ENCODE results near the gene PUS10.
"Not testable (repeated sequence)": the region's sequence is repeated elsewhere in the genome, so short reads cannot be mapped to it uniquely, and the experiment has no call there.

The PUS10 gene

DNA sequence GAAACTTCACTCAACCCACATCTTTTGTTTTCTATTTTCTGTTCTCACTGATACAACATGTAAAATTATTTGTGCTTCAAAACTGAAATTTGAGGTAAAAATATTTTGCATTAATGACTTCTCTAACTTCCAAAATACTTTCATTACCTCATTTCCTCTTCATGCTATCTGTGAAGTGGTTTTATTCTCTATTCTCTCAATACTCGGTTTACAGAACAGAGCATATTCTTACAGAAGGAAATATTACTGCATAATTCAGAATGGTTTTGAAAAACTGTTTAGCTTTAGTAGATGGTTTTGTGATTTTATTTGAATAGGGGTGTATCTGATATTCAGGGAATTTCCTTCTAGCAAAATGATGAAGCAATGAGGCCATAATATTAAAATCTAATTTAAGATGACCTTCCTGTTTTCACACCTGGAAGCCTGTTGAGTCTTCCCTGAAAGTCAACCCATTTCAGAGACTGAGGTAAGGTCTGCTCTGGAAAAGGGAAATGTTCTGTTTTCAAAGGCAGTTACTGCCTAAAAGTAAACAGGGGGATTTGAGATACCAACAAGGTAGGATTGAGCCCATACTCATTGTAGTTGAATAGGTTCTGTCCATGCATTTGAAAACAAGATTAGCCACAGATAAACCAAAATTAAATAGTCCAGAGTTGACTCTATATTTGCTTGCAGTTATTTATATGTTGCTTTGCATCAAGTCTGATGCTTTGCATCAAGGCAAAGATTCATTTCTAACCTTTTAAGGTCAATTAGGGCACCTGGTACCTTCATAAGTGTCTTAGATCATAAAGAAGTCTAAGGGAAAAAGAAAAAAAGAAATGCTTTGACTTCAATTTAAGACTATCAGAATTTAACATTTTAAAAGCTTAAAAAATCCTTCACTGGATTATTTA, 51.3 kb downstream of the PUS10 start:
- no peak for DNase-seq

DNA sequence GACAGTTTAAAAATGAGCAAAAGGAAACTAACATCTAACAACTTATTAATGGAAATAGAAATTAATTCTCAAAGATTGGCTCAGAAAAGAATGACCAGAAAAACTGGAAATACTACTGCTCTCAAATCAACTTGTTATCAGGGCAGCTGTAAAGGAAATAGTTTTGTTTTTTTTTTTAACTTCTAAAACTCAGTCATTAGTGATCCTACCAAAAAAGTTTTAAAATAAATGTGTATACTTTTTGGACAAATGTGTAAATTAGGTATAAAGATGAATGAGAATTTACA, 52.6 kb downstream of the PUS10 start:
- no peak for DNase-seq

DNA sequence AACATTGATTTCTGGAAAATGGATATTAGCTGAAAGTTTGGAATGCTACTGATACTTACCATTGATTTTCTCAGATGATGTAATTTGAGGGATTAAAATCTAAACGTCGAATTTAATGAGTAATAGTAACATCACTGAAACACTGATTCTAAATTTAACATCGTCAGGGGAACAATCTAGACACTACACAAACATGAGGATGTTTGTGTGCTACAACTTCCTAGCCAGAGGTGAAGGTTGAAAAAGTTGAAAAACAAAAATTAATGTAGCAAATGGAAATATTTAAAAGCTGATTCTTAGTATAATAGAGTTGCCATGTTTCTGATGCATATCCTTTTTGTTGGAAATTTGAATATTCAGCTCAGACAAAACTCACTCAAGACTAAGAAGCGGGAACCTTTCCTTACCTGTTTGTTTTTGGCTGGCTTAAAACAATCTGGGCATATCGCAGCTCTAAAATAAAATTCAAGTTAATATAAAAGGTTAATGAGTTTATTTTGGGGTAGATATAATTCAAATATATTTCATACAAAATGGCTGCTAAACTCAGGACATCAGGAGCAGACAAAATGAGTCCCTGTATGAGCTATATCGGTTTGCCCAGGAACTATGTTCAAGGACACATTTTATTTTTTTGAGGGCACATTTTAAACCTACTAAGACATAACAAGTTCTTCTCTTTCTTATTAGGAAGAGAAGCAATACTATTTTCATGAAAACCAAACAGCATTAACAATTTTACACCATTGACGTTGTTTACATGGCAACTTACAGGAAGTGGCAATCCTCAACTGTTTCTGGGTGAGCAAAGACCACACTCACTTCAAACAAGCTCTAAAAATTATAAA, 53.2 kb downstream of the PUS10 start:
- no peak for DNase-seq

DNA sequence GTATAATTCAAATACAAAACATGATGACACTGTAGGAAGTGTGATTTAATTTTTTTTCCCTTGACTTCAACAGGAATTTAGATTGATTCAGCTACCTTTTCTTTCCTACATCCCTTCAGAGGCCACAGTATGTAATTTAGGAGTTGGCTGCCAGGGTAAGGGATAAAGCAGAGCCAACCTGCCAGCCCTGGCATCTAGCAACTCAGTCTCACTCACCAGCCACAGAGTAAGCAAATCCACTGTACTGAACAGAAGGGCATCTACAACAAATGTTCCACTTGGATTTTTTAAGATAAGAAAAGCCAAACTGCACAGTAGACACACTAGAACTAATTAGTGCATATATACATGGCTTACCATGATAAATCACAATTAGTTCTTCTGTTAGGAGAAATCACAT, 54.9 kb downstream of the PUS10 start:
- DNase-seq, result no peak

DNA sequence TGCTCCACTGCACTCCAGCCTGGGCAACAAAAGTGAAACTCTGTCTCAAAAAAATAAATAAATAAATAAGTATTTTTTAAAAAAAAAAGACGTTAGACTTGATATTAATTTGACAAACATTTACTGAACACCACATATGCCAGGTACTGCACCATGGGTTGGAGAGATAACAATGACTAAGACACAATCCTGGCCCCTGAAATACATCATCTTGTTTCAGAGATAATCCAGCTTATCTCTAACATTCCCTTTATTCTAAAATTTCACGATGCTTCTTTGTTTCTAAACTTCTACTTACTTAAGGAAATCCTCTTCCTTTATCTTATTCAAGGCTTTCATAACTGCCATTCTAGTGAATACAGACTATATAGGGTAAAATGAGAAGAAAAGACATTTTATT, 55.5 kb downstream of the PUS10 start:
- DNase-seq, result no peak

DNA sequence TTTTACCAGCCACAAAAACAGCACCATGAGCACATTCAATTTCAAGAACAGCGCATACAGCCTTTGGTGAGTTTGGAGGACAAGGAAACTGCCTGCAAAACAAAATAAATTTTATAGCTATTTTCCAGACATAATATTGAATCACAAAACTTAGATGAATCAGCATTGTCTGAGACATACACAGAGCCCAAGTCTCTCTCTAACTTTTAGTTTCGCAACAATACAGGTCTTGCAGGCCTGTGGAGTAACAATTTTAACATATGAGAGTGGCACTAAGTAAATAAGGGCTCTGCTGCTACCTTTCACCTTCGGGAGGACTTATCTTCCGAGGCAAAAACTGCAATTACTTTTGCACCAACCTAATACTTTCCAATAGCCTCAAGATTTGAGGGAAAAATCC, 56.6 kb downstream of the PUS10 start:
- no peak for DNase-seq

DNA sequence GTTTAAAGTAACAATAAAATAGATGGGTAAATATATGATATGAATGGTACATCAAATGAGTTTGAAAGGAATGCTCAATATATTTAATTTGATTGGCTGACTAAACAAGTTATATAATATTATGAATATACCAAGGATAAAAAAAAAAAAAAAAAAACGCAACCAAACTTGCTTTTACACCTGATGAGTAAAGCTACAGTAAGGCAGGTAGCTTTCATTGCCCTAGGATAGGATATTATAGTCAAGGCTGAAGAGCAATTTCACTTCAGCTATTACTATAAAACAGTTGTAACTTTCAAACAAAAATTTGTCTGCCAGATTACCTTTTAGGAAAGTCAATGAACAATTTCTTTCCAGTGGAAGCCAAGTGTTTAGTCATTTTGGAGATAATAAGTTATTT, 57.3 kb downstream of the PUS10 start:
- no peak for DNase-seq

DNA sequence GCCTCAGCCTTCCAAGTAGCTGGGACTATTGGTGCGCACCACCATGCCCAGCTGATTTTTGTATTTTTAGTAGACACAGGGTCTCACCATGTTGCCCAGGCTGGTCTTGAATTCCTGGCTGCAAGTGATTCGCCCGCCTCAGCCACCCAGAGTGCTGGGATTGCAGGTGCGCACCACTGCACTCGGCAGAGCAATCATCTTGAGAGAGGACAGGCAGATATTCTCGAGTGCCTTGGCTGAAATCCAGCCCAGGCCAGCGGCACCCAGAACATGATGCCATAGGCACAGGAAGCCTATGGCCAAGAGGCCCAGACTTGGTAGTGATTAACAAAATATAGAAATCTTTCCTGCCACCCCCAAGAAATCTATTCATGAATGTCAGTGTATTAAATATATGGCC, 58.6 kb downstream of the PUS10 start:
- DNase-seq, result no peak

DNA sequence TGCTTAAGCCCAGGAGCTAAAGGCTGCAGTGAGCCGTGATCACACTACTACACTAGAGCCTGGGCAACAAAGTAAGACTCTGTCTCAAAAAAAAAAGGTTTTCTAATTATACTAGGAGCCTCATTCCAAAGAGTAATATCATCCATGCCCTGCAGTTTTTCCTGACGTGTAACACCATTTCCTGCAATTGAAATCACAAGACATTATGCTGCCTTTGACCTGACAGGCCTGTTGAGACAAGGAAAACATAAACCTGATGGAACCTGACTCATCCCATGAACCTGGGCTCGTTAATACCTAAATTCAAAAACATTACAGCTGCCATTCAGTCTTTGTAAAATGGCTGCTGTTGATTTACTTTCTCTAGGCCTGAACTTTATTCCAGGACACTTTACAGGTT, 59.3 kb downstream of the PUS10 start:
- no peak for DNase-seq

DNA sequence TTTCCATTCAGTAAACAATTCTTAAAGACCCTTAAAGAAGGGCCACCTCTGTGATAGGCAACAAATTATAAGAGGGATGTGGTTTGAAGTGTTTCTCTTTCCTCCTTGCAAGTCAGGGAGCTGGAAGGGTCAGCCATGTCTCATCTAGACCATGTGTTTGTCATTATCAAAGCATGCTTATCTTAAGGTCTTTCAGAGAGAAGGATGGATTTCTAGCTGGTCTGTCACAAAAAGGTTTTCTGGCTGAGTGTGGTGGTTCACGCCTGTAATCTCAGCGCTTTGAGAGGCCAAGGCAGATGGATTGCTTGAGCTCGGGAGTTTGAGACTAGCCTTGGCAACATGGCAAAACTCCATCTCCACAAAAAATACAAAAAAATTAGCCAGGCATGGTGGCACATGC, 59.7 kb downstream of the PUS10 start:
- DNase-seq, result no peak

DNA sequence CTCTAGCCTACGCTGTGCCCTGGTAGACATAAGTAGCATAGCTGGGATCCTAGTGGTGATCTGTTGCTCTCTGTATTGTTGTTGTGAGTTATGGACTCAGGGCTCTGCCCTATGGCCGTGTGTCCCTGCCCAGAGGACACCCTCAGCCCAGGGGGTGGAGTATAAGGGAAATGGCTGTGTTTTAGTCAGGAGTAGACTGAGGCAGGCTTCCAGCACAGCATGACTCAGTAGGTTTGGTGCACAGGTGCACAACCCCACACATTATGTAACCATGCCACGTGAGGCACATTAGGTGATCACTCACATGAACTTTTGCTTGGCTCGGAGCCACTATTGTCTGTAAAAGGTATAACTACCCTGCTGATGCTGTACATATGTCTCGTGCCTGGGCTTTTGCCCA, 60.4 kb downstream of the PUS10 start:
- no peak for DNase-seq

DNA sequence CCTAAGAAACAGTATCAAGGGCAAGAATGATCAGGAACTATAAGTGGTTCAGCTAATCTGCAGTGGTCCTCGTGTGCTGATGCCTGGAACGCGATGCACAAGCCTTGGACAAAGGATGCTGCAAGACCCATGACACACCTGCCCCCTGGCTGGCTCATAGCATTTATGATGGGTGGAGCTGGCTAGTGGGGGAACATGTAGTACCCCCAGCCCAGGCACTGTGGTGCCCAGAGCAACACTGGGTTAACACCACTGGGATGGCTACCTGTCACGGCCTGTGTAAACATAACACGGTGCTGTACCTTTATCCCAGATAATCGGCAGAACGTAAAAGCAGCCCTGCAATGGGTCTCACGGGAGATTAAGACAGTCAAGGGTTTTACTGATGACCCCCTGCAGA, 60.8 kb downstream of the PUS10 start:
- DNase-seq, result no peak

DNA sequence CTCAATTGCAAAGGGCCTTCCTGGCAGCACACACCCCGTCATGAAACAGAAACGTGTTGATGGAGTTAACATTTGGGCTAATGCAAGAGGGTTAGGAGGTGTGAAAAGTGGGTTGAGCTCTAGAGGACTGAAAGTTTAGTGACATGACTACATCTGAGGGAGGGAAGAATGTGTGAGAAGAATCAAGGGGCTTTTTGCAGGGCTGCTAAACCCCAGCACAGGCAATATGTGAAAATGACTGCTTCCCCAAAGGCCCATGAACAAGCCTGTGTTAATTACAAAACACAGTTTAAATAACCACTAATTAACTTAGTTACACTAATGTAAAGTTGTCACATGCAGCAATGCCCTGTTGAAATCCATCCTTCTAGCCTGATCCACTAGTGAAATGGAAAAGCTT, 63.9 kb downstream of the PUS10 start:
- no peak for DNase-seq

DNA sequence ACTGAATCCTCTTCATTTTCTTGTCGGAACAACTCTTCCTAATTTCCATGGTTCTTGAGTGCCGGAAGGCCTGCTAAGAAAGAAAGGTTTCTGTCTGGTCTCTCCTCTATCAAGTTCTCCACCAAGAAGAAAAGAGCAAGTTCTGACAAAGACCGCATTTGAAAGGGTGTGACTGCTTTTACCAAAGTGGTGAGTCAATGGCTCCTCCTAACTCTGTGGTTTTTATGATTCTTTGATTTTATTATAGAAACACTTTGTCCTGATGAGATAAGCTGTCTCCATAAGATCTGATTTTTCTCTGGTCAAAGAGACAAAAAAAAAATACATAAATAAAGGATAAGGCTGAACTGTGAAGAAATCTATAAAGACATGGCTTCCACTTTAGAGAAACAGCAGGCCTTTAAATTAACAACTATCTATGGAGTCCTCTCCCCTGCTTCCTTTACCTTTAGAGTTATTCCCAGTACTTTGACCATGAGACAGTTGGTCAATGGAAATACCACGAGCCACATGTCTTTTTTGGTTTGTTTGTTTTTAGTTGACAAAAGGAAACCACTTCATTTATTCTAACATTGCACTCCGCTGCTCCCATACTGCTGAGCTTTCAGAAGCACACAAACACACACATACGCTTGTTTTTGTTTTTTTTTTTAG, 69.0 kb downstream of the PUS10 start:
- no peak for DNase-seq

DNA sequence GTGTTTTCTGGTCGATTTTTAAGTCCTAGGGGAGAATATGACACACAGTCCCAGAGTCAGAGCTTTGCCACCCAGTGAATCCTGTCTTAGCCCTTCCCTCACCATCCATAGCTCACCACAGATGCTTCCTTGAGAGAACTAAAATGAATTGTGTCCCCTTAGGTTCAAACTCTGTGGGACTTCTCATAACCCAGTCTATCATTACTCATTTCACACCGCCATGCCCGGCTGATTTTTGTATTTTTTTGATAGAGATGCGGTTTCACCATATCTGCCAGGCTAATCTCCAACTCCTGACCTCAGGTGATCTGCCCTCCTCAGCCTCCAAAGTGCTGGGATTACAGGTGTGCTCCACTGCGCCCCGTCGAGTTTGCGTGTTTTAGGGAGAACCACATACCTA, 69.9 kb downstream of the PUS10 start:
- DNase-seq, result no peak

DNA sequence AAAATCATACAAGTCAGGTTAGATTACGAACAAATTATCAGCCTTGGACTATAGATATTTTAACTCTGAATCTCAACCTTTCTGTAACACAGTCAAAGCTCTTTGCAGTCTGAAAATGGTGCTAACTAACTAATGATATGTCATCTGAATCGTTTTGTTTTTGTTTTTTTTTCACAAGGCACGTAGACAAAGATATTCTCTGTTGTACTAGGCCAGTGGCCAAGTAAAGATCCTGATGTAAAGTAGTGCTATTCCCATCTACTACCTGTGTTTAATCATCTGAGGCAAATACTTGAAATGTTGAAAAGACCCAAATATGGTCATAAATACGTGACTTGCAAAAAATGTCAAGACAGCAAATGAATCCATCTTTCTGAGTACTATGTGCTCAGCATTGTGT, 71.0 kb downstream of the PUS10 start:
- no peak for DNase-seq

DNA sequence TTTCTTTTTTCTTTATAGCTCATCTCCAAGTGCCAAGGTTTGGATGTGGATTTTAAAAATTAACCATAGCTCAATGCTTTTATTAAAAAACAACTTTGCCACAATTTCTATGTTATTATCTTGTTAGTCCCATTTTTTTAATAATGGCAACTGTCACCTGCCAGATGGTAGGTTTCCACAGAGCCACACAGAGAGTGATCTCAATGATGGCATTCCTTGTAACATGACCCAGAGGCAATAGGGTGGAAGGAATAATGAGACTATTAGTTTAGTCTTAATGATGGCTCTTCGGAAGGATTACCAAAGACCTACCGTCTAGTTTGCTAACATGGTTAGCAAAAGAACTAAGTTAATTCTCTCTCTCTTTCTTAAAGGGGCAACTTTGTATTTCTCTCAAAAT, 72.7 kb downstream of the PUS10 start:
- no peak for DNase-seq

DNA sequence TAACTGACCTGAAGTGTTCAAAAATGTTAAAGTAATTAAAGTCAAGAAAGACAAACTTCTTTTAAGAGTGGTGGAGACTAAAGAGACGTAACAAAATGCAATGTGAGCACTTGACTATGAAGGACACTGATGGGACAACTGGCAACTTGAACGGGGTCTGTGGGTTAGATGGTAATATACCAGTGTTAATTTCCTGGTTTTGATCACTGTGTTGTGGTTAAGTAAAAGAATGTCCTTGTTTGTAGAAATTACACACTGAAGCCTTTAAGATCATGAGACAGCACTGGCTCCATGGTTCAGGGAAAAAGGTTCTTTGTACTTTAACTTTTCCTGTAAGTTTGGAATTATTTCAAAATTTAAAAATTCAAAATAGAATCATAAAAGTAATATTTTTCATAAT, 78.4 kb downstream of the PUS10 start:
- DNase-seq, result no peak

DNA sequence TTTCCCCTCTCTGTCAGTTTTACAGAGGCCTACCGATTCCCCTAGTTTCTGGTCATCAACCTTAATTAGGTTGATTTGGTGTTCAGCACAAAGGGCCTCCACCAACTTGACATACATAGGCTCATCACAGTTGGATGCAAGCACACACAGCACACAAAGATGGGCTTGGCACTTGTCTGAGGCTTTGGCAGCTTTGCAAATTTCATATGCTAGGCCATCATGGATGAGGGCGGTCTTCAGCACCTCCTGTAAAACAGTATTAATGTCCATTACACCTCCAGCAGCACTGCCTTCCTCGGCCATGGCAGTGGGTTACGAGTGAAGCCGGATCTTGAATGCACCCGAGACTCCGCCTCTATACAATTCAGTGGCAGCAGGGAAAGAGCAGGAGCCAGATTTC, 79.8 kb downstream of the PUS10 start:
- DNase-seq, result no peak

DNA sequence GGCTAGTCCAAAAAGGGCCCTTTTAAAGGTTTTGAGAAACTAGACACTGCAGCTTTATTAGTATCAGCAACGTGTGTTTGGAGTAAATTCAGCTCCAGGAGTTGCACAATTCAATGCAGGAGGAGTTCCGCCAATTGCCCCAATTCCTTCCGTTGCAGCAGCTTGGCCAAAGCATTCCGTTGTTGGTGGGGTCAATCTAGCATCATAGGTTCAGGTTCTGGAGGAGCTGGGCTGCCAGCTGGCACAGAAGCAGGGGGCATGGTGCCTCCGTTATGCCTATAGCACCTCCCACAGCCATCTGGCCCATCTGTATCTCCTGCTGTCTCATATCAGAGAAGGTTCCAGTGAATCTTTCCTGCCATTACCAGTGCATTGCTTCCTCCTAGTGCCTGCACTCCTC, 81.3 kb downstream of the PUS10 start:
- DNase-seq, result no peak

DNA sequence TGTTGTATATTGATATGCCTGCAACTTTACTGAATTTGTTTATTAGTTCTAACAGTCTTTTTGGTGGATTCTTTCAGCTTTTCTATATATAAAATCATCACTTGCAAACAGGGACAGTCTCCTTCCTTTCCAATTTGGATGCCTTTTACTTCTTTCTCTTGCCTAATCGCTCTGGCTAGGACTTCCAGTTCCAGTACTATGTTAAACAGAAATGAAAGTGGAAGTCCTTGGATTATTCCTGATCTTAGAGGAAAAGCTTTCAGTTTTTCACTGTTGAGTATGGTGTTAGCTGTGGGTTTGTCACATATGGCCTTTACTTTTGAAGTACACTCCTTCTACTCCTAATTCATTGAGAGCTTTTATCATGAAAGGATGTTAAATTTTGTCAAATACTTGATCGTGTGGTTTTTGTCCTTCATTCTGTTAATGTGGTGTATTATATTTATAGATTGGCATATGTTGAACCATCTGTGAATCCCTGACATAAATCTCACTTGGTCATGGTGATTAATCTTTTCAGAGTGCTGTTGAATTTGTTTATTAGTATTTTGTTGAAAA, 83.8 kb downstream of the PUS10 start:
- no peak for DNase-seq

DNA sequence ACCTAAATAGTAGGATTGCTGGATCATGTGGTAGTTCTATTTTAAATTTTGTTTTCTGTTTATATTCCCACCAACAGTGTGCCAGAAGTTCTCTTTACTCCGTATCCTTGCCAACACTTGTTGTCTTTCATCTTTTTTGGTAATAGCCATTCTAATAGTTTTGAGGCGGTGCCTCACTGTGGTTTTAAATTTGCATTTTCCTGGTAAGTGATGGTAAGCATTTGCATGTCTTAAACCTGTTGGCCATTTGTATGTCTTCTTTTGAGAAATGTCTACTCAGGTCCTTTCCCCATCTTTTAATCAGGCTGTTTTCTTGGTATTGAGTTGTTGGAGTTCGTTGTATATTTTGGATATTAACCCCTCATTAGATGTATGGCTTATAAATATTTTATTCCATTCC, 85.1 kb downstream of the PUS10 start:
- DNase-seq, result no peak

DNA sequence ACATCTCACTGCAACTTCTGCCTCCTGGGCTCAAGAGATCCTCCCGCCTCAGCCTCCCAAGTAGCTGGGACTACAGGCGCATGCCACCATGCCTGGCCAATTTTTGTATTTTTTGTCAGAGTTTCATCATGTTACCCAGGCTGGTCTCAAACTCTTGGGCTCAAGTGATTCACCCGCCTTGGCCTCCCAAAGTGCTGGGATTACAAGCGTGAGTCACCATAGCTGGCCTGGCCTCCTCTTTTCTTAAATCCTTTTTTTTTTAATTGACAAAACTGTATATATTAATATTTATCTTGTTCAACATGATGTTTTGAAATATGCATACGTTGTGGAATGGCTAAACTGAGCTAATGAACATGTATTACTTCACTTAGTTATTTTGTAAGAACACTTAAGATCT, 86.0 kb downstream of the PUS10 start:
- not testable (repeated sequence) for DNase-seq
